ENCODE data around the gene VTN.
A peak's percentile ranks its signal among the peaks of the same experiment; 100 is the strongest.

Gene VTN

GRCh38 chr17:28320215-28321061 lies 49.7 kb downstream of the VTN start:
- no peak for DNase-seq (ENCODE audit: low spot score)

- DNase-seq (ENCODE audit: low spot score) = peak; percentile 49
Observed at GRCh38 chr17:28319598-28319935, 50.5 kb downstream of the VTN start.

- DNase-seq (ENCODE audit: low spot score) = peak; percentile 98
Observed at GRCh38 chr17:28318759-28319597, 51.1 kb downstream of the VTN start, which contains the start of gene TMEM97. TSS of gene TMEM97 (plus strand) at chr17:28319200. CDS start at chr17:28319240, 40 bp downstream.

GRCh38 chr17:28317966-28318758 lies 51.9 kb downstream of the VTN start:
- peak; percentile 26 for DNase-seq (ENCODE audit: low spot score)

Measured in RKO (cell line).